C1 segment of cervical spinal cord (tissue), 14 donors: Measurements from ENCODE around the gene BBS7.

Source experiments
- DNase-seq, 14 donors: peaks; one replicate each; lab custom pipeline; 2025; lab: John Stamatoyannopoulos, UW

BBS7 gene

DNA sequence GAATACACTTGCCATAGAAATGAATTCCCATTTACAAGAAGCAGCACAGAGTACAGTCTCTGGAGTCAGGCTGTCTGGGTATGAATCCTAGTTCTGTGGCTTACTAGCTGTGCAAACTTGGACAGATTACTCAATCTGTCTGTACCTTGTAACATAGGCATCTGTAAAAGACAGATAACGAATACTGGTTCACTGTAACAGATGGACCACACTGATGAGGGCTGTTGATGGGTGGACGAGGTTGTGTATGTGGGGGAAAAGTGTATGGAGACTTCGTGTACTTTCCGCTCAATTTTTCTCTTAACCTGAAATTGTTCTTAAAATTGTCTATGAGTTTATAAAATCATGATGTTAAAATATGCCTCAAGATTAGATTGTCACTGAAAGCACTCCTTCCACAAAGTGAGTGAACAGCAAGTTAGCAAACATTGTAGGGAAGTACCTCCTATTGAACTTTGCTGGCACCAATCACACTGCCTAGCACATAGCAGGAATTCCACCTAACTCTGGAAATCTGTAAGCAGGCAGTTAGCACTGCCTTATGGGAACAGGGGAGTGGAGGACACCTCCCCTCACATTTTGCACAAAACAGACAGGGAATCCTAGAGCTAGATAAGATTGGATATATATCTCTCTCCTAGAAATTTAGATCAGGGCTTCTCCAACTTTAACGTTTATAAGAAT is 75.6 kb downstream of the BBS7 start:
- DNase-seq: no peak

DNA sequence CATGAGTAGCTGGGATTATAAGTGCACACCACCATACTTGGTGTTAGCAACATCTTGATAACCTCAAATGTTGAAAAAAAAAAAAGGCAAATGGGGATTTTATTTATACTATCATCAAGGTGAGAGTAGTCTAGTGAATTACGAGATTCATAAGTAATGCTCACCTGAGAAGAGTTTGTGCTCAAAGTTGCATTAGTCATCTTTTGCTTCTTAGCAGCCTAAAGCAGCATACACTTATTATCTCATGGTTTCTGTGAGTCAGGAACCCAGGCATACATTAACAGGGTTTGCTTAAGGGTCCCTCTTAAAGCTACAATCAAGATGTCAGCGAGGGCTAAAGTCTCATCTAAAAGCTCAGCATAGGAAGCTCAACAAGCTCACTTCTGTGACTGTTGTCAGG is 77.3 kb downstream of the BBS7 start:
- no peak for DNase-seq

DNA sequence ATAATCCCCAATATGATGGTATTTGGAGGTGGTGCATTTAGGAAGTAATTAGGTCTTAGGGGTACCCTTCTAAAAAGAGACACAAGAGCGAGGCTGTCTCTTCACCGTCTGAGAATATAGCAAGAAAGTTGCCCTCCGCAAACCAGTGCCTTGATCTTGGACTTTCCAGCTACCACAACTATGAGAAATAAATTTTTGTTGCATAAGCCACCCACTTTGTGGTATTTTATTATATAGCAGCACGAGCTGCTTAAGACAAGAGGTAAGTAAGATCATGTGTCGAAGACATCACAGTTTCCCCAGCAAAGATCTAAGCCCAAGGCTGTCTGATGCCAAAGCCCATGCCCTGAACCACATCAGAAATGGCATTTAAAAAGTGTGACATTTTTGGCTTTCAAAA is 78.8 kb downstream of the BBS7 start:
- no peak for DNase-seq

DNA sequence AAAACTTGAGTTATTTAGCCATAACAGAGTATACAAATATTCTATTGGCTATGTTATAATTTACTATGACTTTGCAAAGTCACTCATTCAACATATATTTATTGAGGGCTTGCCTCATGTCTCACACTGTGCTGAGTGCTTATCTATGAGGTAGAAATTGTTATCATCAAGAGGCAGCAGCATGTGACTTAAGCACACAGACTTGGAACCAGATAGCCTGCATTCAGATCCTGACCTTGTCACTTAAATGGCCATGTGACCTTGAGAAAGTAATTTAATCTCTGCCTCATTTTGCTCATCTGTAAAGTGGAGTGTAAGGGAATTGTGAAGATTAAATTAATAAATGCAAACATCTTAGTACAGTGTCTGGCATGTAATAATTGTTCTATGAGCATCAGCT is 79.3 kb downstream of the BBS7 start:
- no peak for DNase-seq

- DNase-seq: no peak
Measured at GRCh38 chr4:121789960-121790829, 80.1 kb downstream of the BBS7 start.

- DNase-seq: no peak
Measured at GRCh38 chr4:121789455-121789854, 80.8 kb downstream of the BBS7 start.

DNA sequence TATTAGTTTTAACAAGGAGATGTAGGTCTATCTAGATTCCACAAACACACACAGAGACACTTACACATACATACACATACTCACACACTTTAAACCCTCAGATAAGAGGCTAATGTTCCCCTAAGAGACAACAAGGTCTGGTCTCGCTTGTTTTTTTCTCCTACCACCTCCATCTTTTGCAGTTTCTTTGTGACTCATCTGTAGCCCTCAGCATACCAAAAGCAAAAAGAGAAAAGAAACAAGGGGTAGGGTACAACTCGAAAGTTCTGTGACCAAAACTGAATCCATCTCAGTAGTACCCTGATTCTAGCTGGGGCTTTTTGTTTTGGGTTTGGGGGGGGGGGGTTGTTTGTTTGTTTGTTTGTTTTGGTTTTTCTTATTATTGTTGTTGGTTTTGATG is 81.4 kb downstream of the BBS7 start:
- no peak for DNase-seq

DNA sequence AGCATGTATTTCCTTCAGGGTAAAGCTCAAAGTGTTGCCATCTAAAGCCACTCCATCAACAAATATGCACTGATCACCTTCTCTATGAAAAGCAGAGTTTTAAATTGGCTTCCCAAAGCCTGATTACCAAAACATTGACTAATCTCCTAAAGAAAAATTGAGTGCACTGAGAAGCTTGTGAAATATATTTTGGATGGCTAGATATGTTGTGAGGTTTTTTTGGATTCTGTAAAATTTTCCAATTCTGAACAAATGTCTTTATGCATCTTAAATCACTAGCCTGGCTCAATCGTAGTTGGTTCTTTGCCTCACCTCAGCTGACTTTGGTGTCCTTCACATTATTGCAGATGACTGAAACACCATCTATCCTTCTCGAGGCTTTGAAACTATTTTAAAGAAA is 84.1 kb downstream of the BBS7 start:
- DNase-seq: no peak

GRCh38 chr4:121785479-121785878 is 84.8 kb downstream of the BBS7 start:
- no peak for DNase-seq

GRCh38 chr4:121784975-121785374 is 85.3 kb downstream of the BBS7 start:
- no peak for DNase-seq

GRCh38 chr4:121784401-121784800 is 85.9 kb downstream of the BBS7 start:
- DNase-seq: no peak

GRCh38 chr4:121783210-121783609 is 87.1 kb downstream of the BBS7 start:
- DNase-seq: no peak

DNA sequence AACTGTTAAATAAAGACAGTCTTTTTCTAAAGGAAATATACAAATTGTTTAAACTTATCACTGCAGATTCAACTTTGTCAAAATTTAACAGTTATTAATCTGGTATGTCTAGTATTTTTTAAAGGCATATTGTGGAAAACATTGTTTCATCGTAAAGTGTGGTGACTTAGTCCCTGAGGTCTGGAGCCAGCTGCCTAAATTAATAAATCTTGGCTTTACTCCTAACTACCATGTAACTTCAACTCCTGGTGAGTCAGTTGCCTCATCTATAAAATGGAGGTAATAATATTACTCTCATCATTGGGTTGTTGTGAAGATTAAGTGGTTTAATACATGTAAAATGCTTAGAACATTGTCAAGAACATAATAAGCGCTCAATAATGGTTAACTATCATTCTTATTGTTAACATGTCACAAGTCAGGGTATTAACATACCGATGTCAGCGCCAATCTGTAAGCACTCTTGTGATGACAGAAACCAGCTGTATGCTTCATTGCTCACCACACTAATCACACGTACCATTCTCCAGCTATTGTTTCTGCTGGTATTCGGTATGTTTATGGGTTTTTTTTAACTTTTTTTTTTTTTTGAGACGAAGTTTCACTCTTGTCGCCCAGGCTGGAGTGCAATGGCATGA is 91.2 kb downstream of the BBS7 start:
- no peak for DNase-seq

DNA sequence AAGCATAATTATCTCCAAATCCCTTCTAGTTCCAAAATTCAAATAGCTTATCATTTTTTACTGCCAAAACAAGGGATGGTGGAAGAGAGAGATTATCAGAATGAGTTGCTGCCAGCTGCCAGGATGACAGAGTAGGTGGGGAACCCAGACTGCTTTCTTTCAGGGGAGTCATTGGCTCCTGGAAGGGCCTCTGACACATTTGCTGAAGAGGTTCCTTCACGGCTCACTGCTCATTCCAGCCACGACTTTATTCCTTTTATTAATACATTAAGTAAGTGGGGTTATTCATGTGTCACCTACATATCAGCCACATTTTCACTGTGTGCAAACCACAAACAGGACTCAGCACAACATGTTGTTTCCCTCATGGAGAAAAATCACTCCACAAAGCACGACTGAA is 92.6 kb downstream of the BBS7 start:
- DNase-seq: no peak

DNA sequence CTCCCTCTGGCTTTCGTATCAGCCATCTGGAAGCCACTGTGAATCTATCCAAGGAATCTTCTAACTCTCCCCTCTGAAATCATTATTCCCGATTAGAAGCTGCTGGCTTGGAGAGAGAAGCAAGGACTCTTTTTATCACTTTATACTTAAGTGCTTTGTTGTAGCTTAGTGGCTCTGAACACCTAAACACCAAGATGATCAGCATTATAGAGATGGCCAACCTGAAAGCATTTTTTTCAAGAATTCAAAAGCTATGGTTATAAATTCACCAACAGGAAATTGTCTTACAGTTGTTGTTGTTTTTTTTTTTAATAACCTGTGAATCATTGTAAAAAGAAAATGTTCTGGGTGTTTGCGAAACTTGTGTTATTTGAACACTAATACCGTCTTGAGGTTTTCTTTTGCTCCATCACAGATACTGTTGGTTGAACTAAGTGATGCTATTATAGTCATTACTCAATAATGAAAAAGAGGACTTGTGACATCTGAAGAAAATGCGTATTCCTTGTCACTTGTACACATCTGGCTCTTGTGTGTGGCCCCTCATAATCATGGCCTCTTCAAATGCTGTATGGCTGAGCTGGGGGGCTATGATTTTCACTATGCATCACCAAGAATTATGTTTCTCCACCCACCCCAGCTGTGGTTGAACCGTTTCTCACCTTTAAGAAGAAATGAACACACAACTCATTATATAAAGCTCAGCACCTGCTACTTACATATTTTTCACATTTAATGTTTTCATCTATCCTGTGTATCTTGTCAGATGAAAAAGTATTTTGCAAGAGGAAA is 93.5 kb downstream of the BBS7 start:
- no peak for DNase-seq
